HG02763 (cell line): ENCODE measurements around the gene NPPA.
"Not testable (repeated sequence)": the region's sequence is repeated elsewhere in the genome, so short reads cannot be mapped to it uniquely, and the experiment has no call there.

Source experiments
- ATAC-seq: cut with Tn5 transposase; IDR thresholded peaks from one replicate; pipeline ENCODE4 v1.9.1; 2021; ENCODE audit warnings: mild to moderate bottlenecking, moderate library complexity; ENCODE audit not compliant: unreplicated experiment

Gene NPPA

DNA sequence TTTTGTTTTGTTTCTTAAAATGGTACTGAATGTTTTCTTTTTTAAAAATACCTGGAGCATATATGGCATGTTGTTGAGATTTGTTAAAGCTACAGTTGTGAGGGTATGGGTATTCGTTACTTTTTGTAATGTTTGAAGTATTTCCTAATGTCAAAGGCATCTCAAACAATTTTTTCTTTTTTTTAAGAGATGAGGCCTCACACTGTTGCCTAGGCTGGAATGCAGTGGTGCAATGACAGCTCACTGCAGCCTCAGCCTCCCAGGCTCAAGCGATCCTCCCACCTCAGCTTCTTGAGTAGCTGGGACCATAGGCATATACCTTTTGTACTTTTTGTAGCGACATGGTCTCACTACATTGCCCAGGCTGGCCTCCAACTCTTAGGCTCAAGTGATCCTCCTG, 25.5 kb downstream of the NPPA start:
- no peak for ATAC-seq

DNA sequence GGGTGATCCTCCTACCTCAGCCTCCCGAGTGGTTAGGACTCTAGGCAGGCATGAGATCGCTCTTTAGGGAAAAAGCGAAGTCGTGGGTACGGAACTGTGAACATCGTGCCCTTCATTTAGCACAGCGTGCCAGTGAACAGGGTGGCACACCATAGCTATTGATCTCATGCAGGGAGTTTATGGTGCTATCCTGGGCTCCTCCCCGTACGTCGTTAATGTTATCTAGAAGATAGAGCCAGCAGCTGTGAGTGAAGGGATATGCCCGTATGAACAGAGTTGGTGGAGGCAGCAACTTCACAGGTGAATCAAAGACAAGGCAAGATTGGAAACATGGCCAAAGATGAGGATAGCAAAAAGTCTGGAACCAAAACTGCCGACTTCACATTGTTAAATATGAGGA, 30.4 kb downstream of the NPPA start:
- no peak for ATAC-seq

DNA sequence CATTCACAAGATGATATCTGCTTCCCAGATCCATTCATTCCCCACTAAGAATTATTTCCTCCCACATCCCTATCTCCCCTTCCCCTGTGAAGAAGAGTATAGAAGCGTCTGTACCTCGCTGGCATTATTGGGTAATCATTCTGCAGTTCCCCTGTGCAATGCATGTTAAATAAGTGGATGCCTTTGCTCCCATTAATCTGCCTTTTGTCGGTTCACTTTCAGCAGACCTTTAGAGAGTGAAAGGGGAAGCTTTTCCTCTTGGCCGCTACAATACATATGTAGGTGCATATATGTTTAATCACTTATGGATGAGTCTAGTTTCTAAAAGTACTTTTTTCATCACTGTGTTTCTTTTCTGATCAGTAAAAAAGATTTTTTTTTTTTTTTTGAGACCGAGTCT, 34.6 kb downstream of the NPPA start:
- ATAC-seq: no peak

DNA sequence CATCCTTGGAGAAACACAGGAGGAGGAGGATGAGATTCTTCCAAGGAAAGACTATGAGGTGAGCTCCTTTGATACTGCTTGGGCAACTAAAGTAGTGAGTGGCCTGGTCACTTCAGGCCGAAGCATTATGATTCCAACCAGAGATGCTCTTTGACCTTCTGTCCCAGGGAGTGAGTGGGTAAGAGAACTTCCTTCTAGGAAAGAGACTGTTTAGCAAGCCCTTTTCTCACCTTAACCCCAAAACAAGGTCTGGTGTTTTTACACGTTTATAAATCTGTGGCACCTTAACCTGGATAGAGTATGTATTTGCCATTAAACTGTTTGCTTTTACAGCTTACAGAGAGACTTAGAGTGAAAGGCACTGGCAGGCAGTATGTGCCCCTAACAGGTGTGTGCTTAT, 40.5 kb downstream of the NPPA start:
- ATAC-seq: no peak

DNA sequence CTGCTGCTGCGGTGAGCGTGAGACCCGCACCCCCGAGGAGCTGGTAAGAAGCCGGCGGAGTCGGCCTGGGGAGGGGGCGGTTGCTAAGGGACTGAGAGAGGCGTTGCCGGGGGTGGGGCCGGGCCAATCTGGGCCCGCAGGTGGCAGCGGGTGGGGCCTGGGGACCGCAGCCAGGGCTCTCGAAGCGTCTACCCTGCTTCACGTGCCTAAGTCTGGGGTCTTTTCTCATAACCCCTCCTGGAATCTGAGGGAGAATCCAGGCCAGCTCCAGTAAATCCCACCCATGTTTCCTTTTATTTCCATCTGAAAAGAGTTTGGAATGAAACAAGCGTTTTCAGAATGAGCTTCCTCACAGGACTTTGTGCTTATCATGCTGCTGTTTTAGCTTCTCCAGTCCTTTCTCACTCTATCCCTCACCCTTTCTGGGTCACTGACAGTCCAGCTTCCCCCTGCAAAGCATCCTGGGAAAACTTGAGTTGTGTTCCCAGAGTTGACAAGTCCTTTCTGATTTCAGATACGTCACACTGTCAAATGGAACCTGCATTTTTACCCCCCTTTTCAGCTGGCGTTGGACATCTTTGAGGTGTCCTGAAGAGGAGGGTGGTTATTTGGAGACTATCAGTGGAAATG, 41.2 kb downstream of the NPPA start:
- peak; percentile 31 for ATAC-seq

DNA sequence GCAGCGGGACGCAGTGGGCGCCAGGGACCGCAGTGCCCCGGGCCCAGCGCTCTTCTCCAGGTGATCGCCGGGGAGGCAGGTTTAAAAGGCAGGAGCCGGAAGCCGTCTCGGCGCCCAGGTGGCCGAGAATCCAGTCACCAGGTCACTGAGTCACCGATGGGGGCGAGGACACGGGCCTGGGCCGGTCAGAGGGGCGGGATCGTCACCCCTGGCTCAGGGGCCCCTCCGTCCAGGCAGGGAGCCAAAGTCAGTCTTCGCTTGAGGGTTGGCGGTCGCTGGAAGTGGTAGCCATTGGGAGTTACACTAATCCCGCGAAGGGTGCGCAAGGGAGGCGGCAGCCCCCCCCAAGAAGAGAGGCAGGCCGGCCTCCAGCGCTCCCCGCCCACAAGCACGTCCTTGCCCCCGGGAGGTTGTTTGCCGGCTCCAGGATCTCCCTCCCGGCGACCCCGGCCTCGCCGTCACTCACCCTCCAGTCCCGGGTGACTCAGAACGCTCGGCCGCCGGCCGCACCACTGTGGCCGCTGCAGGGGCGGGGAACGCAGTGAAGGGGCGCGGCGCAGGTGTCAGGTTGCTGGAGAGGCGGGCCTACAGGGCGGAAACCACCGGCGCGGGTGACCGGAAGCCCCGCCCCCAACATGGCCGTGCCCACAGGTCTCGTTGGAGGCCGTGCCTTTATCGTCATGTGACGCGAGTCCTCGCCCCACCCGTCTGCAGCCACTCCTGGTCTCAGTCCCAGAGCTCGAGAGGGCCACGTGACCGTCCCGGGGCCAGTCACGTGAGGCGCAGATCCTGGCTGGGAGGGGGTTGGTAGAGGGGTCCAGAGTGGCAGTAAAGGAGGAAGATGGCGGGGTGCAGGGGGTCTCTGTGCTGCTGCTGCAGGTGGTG, 41.9 kb downstream of the NPPA start, which contains the start of the genes CLCN6 and MTHFR:
Gene CLCN6, plus strand, starts transcription at position 770 of the 885 bp plus-strand sequence. Its CDS starts 72 bp downstream, at position 842.
Gene MTHFR, minus strand, starts transcription at position 543 of the 885 bp plus-strand sequence. CDS start 2,848 bp downstream, outside the sequence.
- peak; percentile 86 for ATAC-seq

DNA sequence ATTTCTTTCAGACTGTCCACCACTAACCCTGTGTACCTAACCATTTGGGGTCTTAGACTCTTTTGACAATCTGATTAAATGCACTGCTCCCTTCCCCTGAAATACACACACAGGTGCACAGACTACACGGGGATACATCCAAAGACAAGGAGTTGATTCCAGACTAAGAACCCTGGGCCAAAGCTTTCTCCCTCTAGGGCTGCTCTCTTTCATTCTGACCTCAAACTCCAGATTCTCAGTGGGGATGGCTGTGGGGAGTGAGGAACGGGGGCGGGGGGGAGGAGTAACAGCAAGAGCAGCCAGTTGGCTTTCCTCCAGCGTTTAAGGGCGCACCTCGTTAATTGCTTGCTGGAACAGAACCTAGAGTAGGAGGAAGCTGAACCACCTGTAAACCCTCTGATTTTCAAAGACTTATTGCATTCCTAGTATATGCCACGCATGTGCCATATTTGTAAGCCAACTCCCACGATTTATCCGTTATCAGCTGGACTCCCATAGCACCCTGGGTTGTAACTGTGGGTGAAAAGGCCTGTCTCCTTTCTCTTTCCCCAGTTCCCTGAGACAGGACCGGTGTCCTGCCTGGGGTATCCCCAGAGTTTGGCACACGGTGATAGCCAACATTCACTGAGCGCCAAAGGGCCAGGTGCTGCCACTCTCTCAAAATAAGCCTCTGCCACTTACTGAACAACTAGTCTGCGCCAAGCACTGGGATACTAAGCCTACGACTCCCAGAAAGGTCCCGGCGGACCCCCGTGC, 42.7 kb downstream of the NPPA start:
- ATAC-seq: no peak

DNA sequence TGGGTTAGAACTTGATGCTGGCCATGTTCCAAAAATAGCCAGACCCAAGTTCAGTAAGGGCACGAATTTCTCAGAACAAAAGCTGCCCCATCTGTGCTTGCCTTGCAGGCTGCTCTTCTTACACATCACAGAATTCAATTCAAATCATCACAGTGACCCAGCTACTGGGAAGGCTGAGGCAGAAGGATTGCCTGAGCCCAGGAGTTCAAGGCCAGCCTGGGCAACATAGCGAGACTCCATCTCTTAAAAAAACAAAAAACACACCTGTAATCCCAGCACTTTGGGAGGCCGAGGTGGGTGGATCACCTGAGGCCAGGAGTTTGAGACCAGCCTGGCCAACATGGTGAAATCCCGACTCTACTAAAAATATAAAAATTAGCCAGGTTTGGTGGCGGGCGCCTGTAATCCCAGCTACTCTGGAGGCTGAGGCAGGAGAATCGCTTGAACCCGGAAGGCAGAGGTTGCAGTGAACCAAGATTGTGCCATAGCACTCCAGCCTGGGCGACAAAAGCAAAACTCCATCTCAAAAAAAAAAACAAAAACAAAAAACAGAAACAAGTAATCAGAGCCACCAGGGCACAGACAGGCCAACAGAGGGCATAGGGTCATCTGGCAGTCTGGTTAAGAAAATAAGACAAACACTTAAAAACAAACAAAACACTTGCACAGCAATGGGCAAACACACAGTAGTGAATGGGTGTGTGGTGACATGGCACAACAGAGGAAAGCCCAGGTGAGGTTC, 43.5 kb downstream of the NPPA start:
- ATAC-seq: not testable (repeated sequence)

DNA sequence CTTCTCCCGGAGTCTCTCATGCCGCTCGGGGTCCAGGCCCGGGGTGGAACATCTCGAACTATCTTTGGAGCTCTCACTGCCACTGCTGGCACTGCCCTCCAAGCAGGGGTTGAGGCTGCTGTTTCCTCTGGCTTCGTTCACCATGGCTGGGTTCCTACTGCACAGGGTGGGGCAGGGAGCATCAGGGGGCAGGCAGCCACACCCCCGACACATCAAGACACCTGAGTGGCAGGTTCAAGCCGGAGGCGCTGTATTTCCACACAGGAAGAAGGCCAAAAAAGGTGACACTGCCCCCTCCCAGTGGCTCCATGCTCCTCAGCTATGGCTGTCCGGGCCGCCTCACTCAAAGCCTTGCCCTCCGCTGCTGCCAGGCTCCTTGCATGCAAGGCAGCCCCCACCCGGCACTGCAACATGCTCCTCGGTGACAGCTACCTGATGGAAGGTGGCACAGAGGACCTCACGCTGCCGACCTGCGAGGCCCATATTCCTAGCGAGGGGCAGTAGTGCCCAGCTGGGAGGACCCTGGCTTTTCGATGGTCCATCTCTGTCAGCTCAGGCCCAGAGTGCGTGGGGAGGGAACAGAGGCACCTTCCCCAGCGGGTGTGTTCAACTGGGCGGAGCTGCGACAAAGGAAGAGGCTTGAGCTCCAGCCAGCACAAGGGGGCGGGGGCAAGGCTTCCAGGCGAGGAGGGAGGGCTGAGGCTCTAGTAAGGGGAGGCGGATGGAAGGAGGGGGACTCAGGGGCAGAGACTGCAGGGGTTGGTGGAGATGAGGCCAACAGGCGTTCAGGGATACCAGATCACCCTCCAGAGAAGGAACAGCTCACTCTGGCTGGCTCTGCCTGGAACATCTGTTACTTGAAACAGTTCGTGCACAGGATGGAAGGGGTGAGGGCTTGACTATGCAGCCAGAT, 44.4 kb downstream of the NPPA start:
- ATAC-seq: no peak

DNA sequence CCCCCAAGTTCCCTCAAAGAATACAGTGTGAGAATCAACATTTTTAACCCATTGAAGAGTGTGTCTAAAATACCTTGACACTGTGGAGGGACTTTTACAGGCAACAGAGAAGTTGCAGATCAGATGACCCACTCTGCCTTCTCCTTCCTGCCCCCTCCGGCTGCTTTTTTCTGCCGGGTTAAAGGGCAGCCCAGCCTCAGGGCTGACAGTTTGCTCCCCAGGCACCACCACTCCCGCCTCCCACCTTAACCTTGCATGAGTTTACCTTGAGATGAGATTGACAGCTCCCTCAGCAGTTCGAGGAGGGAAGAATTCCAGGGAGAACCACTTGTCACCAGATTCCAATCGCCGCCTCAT, 45.0 kb downstream of the NPPA start:
- ATAC-seq: no peak

DNA sequence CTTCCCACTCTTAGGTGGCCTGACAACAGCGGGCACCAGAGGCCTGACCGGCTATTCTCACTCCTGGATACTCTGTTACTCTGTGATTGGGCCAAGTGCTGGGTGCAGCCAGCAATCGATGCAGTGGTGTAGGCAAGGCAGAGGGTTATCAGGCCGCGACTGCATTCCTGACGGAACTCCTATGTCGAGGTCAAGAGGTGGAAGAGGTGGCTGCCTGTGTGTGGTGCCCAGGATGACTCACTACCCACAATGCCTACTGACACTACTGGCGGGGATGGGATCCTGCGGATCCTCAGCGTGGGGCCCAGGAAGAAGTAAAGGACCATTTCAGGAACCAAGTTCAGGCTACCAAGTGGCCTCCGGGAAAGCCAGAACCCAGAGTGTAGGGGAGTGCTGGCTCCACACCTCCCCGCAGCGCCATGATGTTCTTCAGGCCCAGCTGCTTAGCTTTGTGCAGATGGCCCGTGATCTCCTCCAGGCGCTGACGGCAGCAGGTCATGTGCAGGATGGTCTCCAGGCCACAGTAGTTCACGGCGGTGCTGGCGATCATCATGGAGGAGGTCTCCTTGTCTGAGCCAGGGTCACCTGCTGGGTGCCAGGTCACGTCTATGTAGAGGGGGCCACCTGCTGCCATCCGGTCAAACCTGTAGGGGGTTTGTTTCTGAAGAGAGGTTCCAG, 46.7 kb downstream of the NPPA start:
- no peak for ATAC-seq

DNA sequence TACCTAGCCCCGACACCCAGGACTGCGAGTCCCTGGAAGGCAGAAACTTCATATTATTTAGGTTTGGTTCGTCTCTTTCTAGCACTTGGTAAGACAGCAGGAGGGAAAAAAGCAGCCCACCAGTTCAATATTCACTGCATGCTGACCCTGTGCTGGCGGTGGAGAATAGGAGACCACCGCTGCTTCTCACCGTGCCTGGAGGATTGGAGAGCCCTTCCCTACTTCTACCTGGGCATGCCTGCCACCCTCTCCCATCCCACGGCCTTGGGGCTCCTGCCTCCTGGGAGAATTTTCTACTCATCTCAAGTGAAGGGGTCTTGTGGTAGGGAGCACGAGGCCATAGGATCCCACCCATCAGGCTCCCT, 47.2 kb downstream of the NPPA start:
- no peak for ATAC-seq

DNA sequence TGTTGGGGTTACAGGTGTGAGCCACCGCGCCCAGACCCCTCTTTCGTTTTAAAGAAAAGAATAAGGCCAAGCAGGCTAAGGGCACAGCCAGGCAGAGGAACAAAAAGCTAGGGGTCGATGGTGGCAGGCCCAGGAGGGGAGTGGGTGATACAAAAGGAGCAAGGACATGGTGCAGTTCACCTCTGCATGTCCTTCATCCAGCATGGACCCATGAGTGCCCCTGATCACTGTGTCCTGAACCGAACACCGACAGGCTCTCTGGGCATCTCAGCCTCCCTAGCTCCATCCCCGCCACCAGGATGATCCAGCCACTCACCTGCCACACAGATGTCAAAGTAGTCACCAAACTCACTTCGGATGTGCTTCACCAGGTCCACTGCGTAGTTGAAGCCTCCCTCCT, 47.7 kb downstream of the NPPA start:
- no peak for ATAC-seq

DNA sequence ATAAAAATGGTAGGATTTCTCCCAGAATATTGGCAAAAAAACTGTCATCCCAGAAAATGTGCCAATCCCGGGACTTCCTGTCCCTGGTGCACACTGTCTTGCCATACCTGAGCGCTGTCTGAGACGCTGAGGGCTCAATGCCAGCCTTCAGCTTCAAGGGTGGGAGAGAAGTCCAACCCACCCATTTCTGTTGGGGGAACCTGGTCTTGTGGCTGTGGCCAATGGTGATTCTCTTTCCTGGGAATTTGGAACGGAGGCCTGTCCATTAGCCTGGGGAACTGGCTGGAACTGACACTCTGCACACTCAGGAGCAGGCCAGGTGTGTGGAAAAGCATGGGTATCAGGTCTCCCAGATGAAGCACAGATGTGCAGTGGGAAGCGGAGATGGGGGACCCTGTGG, 48.5 kb downstream of the NPPA start:
- ATAC-seq: no peak

DNA sequence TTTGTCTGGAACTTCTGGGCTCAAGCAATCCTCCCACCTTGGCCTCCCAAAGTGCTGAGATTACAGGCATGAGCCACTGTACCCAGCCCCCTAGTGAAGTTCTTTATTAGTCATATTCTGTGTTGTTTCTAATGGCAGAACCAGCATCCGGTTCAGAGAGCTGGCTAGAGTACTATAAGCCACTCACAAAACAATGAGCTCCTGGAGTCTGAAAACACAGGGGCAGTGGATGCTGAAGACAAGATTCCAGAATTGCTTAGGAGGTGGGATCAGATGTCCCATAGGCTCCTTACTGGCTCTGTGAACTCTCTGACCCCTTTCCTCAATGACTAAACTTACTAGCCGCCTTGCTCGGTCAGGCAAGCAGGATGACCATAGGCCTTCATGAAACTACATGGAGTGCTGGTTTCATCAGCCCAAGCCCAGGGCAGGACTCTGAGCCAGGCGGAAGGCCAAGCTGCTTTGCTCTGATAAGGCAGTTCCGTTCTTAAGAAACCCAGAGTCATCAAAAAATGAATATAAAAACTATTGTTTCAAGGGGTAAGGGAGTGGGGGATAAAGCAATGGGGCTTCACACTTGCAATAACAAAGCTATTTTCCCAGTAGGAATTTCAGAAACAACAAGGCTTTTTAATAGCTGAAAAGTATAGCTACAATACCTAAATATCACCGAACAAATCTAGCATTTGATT, 49.9 kb downstream of the NPPA start:
- ATAC-seq: no peak

DNA sequence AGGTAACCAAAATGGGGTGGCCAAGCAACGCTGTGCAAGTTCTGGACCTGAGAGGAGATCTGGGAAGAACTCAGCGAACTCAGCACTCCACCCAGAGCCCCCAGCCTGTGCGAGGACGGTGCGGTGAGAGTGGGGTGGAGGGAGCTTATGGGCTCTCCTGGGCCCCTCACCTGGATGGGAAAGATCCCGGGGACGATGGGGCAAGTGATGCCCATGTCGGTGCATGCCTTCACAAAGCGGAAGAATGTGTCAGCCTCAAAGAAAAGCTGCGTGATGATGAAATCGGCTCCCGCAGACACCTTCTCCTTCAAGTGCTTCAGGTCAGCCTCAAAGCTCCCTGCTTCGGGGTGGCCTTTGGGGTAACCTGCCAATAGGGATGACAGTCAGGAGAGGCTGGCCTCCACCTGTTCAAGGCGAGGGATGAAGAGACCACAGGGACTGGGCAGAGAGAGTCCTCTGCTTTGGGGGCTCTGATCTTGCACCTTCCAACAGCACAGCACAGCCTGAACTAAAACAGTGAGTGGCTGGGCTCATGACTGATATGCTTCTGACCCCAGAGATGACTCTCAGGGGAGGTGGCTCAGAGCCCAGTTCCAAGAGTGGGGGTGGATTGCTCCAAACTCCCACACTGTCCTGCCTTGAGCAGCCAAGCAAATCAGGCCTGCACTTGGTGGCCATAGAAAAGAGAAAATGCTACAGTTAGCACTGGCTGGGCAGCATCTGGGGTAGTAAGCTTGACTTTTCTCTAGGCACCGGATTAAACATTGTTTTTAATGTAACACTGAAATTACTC, 51.4 kb downstream of the NPPA start:
- ATAC-seq: no peak
